A673 (cell line): Measurements from ENCODE around the gene KIFAP3. TPM values are rescaled to one million over a fixed set of nuclear protein-coding genes. Genes with fewer than 3 reads are reported as not detected.

Source experiments
- BruUV-seq: library from RNA; stranded (reverse); fragments of 400-500 nt; replicated peaks from 2 replicates; lab custom pipeline; 2021; lab: Mats Ljungman, UMichigan
- CTCF ChIA-PET: fragments of 300-600 bp; sonication (Branson Sonifier 250); formaldehyde crosslinking; loops from one replicate; lab custom pipeline; 2022; ENCODE audit warnings: antibody characterized with exemption; lab: Charles Lee
- POLR2A ChIA-PET: fragments of 300-600 bp; sonication (Branson Sonifier 250); formaldehyde crosslinking; loops from one replicate; lab custom pipeline; 2022; ENCODE audit warnings: antibody characterized with exemption; ENCODE audit not compliant: low non-redundant PET; lab: Charles Lee
- DNase-seq: peaks from one replicate; pipeline ENCODE4 v3.0.0-alpha.2; 2015; ENCODE audit warnings: low spot score
- H3K27ac ChIP-seq: fragments of 200-600 bp; sonication (generic); 2 replicates; pipeline ENCODE4 v1.5.1; 2016; ENCODE audit warnings: mixed run types, low read depth, mild to moderate bottlenecking, mixed read lengths, antibody characterized with exemption, low read length; ENCODE audit not compliant: poor library complexity, severe bottlenecking
- H3K27me3 ChIP-seq: fragments of 200-600 bp; sonication (generic); replicated peaks from 2 replicates; pipeline ENCODE4 v1.6.1; 2017; ENCODE audit warnings: mixed run types, low read depth, mild to moderate bottlenecking, mixed read lengths, antibody characterized with exemption, low read length; ENCODE audit not compliant: insufficient read depth, poor library complexity
- H3K36me3 ChIP-seq: fragments of 200-600 bp; sonication (generic); 2 replicates; pipeline ENCODE4 v1.6.1; 2016; ENCODE audit warnings: mixed run types, mild to moderate bottlenecking, mixed read lengths, antibody characterized with exemption, low read length; ENCODE audit not compliant: insufficient read depth, poor library complexity, severe bottlenecking
- H3K4me1 ChIP-seq: fragments of 200-600 bp; sonication (generic); 2 replicates; pipeline ENCODE4 v1.6.1; 2017; ENCODE audit warnings: mixed run types, mild to moderate bottlenecking, mixed read lengths, antibody characterized with exemption, low read length; ENCODE audit not compliant: insufficient read depth, poor library complexity, severe bottlenecking
- H3K4me3 ChIP-seq: fragments of 200-600 bp; sonication (generic); 2 replicates; pipeline ENCODE4 v1.5.1; 2016; ENCODE audit warnings: low read depth, mixed run types, mild to moderate bottlenecking, mixed read lengths, low read length; ENCODE audit not compliant: poor library complexity, severe bottlenecking
- H3K9me3 ChIP-seq: fragments of 200-600 bp; sonication (generic); 2 replicates; pipeline ENCODE4 v1.6.1; 2016; ENCODE audit warnings: mixed run types, low read depth, mild to moderate bottlenecking, mixed read lengths, antibody characterized with exemption, low read length; ENCODE audit not compliant: poor library complexity, severe bottlenecking
- EZH2 ChIP-seq: fragments of 200-600 bp; sonication (generic); IDR thresholded peaks from 2 replicates; pipeline ENCODE4 v1.6.1; 2017; ENCODE audit warnings: borderline replicate concordance, low read depth, mild to moderate bottlenecking, mixed read lengths, antibody characterized with exemption, low read length; ENCODE audit not compliant: poor library complexity, severe bottlenecking
- intact Hi-C: fragments of 100-400 bp; cut with micrococcal nuclease; formaldehyde crosslinking; loops from one replicate; pipeline ENCODE4 v1.10.0; 2022; ENCODE audit not compliant: unreplicated experiment
- total RNA-seq: library from RNA; stranded (reverse); gene quantifications from 2 replicates; pipeline ENCODE4 v1.2.3, GENCODE V29; 2021
- TF ChIP-seq, protein P1 (sequence below): fragments of 300-800, 200-600 bp; sonication (generic); conservative IDR thresholded peaks from 2 replicates; pipeline ENCODE4 v1.5.1; 2017; ENCODE audit warnings: low read depth, mild to moderate bottlenecking, antibody characterized with exemption, low read length, moderate library complexity, mixed read lengths

KIFAP3 gene
- total RNA-seq, 1 experiment from 2014 or later = 12.7 TPM

DNA sequence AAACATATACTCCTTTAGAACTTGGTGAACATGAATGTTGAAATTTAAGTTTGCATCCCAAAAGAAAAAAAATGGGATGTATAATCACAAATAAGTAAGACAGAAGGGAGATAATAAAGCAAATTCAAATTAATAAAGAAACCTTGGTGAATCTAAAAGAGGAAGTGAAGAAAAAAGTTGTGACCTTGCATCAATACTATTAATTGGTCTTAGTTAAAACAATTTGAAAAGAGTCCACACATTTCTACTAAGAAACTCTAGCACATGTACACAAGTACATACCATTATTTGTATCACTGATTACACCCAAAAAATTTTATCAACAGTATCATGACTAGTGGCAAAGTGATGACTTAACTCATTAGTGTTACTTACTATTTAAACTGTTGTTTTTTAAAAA, 100.4 kb downstream of the KIFAP3 start:
- no peaks in the 10 kb centered on the region for H3K36me3 ChIP-seq
- H3K9me3 ChIP-seq = no peaks in the 10 kb centered on the region
- no peak for DNase-seq
- intact Hi-C loops = no loop called here
- H3K27ac ChIP-seq = no peak overlapping the region
- TF ChIP-seq, protein P1, sequence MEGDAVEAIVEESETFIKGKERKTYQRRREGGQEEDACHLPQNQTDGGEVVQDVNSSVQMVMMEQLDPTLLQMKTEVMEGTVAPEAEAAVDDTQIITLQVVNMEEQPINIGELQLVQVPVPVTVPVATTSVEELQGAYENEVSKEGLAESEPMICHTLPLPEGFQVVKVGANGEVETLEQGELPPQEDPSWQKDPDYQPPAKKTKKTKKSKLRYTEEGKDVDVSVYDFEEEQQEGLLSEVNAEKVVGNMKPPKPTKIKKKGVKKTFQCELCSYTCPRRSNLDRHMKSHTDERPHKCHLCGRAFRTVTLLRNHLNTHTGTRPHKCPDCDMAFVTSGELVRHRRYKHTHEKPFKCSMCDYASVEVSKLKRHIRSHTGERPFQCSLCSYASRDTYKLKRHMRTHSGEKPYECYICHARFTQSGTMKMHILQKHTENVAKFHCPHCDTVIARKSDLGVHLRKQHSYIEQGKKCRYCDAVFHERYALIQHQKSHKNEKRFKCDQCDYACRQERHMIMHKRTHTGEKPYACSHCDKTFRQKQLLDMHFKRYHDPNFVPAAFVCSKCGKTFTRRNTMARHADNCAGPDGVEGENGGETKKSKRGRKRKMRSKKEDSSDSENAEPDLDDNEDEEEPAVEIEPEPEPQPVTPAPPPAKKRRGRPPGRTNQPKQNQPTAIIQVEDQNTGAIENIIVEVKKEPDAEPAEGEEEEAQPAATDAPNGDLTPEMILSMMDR = no peak
- no peak for TF ChIP-seq EZH2
- H3K4me1 ChIP-seq = no peaks in the 10 kb centered on the region
- no peak overlapping the region for H3K4me3 ChIP-seq
- no TSS peak for BruUV-seq
- POLR2A ChIA-PET = no interaction called here
- CTCF ChIA-PET = no interaction called here
- no peaks in the 10 kb centered on the region for H3K27me3 ChIP-seq

DNA sequence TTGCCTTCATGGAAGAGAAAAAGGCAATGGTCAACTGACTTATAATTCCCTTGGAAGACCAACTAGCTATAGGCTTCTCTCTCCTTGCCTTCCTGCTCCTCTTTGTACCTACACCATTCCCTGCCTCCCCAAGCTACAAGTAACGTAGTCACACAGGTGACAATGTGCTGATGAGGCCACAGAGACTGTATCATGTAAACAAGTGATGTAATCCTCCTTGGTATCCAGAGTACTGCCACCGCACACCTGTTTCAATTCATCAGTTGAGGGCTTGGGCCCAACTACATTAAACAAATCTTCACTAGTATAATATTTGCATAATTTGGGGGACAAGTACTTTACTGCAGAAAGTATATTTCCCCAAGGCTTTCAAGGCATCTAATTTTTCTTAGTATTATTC, 104.4 kb downstream of the KIFAP3 start:
- no TSS peak for BruUV-seq
- no peaks in the 10 kb centered on the region for H3K9me3 ChIP-seq
- no peaks in the 10 kb centered on the region for H3K27me3 ChIP-seq
- H3K4me1 ChIP-seq = no peaks in the 10 kb centered on the region
- H3K4me3 ChIP-seq = no peak overlapping the region
- CTCF ChIA-PET = no interaction called here
- TF ChIP-seq EZH2 = no peak
- TF ChIP-seq, protein P1 = no peak
- intact Hi-C loops = no loop called here
- no peak overlapping the region for H3K27ac ChIP-seq
- DNase-seq = no peak
- no peaks in the 10 kb centered on the region for H3K36me3 ChIP-seq
- POLR2A ChIA-PET = no interaction called here

DNA sequence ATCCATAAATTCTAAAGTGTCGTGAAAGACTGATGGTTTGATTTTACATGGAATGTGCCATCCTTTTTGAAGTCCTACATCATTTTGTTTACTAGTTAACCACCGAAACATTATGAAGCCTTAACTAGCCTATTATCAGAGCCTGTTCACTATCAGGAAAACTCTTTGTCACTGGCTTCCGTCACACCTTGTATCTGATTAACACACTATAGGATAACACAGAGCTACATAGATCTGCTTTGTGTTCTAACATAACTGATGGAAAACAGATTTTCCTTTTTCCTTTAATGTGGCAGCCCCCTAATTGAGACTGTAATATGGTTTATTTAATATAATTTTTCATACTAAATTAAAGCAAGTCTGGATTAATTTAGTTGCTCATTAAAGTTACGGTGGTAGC, 106.3 kb downstream of the KIFAP3 start:
- POLR2A ChIA-PET = no interaction called here
- Histone ChIP-seq H3K36me3 (no peaks in the 10 kb centered on the region), H3K27me3 (no peaks in the 10 kb centered on the region), H3K4me3 (no peak overlapping the region), H3K9me3 (no peaks in the 10 kb centered on the region), H3K27ac (no peak overlapping the region), H3K4me1 (no peaks in the 10 kb centered on the region)
- CTCF ChIA-PET = no interaction called here
- BruUV-seq = no TSS peak
- no peak for TF ChIP-seq EZH2
- TF ChIP-seq, protein P1 = no peak
- no peak for DNase-seq
- intact Hi-C loops = loop anchor here (10.0 kb wide), 1 partner anchor 63 kb away; no protein-coding TSS in a partner anchor
